ENCODE measurements around the gene MBLAC1.

Gene MBLAC1

DNA sequence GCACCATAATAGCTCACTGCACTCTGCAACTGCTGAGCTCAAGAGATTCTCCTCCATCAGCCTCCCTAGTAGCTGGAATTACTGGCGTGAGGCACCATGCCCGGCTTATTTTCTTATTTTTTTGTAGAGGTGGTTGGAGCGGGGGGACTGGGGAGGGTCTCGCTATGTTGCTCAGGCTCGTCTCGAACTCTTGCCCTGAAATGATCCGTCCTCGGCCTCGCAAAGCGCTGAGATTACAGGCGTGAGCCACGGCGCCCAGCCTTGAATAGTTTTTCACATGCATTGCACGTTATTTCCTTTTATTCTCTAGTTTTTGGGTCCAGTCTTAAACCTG, 21.4 kb downstream of the MBLAC1 start:
- no peak for TF ChIP-seq ZFX (IDR thresholded peaks at IDR 0.05; ENCODE audit: borderline replicate concordance)
- TF ChIP-seq, protein P1, sequence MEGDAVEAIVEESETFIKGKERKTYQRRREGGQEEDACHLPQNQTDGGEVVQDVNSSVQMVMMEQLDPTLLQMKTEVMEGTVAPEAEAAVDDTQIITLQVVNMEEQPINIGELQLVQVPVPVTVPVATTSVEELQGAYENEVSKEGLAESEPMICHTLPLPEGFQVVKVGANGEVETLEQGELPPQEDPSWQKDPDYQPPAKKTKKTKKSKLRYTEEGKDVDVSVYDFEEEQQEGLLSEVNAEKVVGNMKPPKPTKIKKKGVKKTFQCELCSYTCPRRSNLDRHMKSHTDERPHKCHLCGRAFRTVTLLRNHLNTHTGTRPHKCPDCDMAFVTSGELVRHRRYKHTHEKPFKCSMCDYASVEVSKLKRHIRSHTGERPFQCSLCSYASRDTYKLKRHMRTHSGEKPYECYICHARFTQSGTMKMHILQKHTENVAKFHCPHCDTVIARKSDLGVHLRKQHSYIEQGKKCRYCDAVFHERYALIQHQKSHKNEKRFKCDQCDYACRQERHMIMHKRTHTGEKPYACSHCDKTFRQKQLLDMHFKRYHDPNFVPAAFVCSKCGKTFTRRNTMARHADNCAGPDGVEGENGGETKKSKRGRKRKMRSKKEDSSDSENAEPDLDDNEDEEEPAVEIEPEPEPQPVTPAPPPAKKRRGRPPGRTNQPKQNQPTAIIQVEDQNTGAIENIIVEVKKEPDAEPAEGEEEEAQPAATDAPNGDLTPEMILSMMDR (IDR thresholded peaks at IDR 0.05): no peak
- peak overlapping the region; percentile 76 for H3K27ac ChIP-seq

DNA sequence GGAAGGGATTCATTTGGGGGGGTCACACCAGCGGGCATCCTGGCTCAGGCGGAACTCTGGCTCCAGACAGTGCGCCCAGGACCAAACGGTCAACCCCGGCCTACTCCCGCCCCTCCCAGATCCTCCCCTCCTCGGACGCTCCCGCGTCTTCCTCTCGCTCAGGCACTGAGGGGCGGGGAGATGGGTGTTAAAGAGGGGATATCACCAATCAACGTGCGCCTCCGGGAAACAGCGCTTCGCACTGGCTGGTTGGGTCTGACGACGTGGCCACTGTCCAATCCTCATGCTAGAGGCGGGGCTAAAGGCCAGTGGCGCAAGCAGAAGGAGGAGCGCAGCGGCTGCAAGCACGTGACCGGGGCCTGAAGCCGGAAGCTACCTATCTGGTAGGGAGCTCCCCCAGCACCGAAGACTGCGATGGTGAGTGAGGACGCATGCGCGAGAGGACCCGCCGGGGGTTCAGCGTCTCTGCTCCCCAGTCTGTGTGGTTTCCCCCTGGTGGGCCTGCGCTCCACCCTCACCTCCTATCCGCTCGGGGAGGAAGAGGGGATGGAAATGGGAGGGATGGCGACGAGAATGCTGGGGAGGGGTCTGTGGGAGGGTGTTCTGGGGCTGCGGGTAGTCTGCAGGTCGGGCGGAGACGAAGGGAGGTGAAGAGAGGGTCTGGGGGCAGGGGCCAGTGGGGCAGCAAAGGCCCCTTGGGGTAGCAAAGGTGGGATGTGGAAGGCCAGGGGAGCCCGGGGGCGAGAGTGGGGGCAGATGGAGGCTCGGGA, 22.0 kb downstream of the MBLAC1 start, which contains the start of gene LAMTOR4:
Gene LAMTOR4 (plus strand): TSS at position 360 of the 770 bp plus-strand sequence. CDS start 55 bp downstream, at position 415.
- H3K27ac ChIP-seq: peak within 1 kb of the TSS; percentile 76
- TF ChIP-seq, protein P1 (IDR thresholded peaks at IDR 0.05): no peak
- no peak for TF ChIP-seq ZFX (IDR thresholded peaks at IDR 0.05; ENCODE audit: borderline replicate concordance)

DNA sequence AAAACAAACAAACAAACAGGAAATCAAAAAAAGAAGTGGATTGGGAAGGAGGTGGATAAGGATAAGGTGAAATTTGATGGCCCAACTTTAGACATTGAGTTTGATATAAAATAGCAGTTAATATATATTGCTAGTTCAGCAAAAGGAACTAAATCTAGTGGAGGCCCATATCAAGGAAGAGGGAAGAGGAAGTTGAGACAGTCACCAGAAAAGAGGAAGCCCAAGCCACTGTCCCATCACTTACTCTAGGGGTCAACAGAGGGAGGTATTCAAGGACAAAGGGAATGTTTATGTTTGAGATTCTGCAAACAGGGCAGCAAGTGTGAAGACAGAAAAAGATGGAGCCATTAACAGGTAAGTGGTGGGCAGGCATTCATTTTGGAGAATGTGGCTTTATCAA, 25.6 kb downstream of the MBLAC1 start:
- peak overlapping the region; percentile 91 for H3K27ac ChIP-seq
- no peak for TF ChIP-seq ZFX (IDR thresholded peaks at IDR 0.05; ENCODE audit: borderline replicate concordance)
- TF ChIP-seq, protein P1 (IDR thresholded peaks at IDR 0.05): no peak

DNA sequence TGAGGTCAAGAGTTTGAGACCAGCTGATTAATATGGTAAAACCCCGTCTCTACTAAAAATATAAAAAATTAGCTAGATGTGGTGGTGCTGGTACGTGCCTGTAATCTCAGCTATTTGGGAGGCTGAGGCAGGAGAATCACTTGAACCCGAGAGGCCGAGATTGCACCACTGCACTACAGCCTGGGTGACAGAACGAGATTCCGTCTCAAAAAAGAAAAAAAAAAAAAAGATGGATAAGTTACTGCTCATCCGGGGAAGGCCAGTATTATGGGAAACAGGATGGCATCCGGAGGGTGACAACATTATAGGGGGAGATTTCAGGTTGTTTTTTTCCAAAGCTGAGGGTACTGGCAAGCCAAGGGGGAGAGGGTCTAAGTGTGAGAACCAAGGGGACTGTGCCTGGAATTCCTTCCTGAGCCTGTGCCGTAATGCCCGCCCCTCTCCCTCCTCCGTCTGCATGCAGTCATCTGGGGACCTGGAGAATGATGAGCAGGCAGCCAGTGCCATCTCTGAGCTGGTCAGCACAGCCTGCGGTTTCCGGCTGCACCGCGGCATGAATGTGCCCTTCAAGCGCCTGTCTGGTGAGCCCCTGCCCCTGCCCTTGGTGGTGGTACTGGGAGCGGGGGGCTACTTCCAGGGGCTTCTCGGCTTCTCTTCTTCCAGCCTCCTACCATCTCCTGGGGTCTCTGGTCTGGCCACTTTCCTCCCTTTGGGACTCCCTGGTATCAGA, 26.3 kb downstream of the MBLAC1 start:
- TF ChIP-seq ZFX (IDR thresholded peaks at IDR 0.05; ENCODE audit: borderline replicate concordance): no peak
- TF ChIP-seq, protein P1 (IDR thresholded peaks at IDR 0.05): no peak
- H3K27ac ChIP-seq: peak overlapping the region; percentile 91

DNA sequence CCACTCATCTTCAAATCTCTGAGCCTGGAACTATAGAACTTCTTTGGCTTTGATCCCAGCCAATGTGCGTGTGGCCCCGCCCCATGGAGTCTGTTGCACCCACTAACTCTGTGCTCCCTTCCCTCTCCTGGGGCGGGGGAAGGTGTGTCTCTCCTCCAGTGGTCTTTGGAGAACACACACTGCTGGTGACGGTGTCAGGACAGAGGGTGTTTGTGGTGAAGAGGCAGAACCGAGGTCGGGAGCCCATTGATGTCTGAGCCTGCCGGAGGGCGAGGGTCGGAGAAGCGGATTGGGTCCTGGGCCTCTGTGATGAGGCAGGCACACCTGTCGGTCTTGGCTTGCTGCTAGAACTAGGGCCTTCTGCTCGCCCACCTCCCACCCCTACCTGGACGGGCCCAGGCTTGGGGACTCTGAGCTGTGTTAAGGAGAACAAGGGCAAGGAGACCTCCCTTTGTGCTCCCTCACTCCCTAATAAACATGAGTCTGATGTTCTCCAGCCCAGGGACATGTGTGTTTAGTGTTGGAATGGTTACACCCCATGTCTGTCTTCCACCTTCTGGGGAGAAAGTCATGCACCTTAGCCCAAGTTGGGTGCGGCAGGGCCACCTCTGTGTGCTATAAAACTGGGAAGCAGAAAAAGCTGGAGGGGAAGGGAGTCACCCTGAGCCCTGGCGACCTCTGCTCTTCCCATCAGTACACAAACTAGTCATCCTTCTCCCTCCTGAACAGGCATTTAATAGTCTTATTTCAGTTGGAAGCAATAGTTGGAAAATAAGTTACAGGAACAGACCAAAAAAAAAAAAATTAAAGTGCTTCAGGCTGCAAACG, 27.2 kb downstream of the MBLAC1 start:
- H3K27ac ChIP-seq: peak overlapping the region; percentile 91
- TF ChIP-seq ZFX (IDR thresholded peaks at IDR 0.05; ENCODE audit: borderline replicate concordance): no peak
- TF ChIP-seq, protein P1 (IDR thresholded peaks at IDR 0.05): no peak

DNA sequence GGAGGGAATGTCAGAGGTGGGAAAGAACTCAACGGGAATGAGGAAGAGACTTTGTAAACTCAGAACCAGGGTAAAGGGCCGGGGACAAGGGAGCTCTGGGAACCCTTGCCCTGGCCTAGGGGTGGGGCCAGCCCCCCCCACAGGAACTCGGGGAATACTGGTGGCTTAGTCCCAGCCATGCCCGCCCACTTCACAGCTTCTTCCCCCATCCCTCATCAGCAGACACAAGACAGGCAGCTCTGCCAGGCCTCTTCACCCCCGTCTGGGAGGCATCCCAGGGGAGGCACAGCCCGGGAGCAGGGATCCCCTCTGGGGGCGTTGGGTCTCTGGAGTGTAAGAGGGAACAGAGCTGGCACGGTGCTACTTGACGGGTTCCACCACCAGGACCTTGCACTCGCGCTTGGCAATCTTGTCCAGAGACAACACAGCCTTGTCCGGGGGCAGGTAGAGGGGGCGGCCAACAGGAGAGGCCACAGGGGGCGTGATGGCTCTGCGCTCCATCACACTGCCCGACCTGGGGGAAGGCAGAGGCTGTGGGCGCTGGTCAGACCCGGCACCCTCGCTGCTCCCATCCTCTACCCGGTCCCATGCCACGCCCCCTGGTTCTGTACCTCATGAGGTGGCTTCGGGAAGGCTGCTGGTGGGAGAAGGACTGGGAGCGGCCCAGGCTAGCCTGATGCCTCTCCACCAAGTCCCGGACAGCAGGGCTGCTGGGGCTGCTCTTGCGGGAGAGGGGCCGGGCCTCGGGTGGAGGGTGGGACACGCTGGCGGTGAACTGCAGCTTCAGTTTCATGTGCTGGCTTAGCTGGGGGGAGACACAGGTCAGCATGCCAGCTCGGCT, 28.1 kb downstream of the MBLAC1 start:
- TF ChIP-seq, protein P1 (IDR thresholded peaks at IDR 0.05): no peak
- no peak for TF ChIP-seq ZFX (IDR thresholded peaks at IDR 0.05; ENCODE audit: borderline replicate concordance)
- H3K27ac ChIP-seq: peak overlapping the region; percentile 91
